GM18511 (cell line): ENCODE measurements around the gene SPINK2.
A peak's percentile ranks its signal among the peaks of the same experiment; 100 is the strongest.

Source experiments
- ATAC-seq: cut with Tn5 transposase; IDR thresholded peaks from one replicate; pipeline ENCODE4 v1.9.1; 2021; ENCODE audit warnings: mild to moderate bottlenecking, moderate library complexity; ENCODE audit not compliant: unreplicated experiment

The SPINK2 gene

GRCh38 chr4:56821381-56822243 lies at the start of gene SPINK2:
TSS of gene SPINK2 (minus strand) at chr4:56821701. CDS start at chr4:56821662, 39 bp downstream.
- ATAC-seq = peak; percentile 56

DNA sequence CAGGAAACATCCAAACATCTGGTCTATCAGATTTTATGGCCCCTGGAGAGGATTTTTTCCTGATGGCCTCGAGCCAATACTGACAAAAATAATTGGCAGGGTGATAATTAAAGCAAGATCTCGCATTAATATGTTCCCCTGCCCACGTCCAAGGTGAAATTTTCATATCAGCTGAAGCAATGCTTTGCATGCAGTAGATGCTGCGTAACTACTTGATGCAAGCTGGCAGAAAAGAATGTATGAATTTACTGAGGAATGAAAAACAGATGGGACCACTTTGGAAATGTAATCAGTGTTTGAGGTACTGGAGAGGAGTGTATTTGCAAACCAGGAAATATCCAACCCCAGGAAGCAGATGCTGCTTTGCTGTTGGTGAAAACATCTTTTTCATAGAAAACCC lies 49.4 kb upstream of the SPINK2 start:
- no peak for ATAC-seq

DNA sequence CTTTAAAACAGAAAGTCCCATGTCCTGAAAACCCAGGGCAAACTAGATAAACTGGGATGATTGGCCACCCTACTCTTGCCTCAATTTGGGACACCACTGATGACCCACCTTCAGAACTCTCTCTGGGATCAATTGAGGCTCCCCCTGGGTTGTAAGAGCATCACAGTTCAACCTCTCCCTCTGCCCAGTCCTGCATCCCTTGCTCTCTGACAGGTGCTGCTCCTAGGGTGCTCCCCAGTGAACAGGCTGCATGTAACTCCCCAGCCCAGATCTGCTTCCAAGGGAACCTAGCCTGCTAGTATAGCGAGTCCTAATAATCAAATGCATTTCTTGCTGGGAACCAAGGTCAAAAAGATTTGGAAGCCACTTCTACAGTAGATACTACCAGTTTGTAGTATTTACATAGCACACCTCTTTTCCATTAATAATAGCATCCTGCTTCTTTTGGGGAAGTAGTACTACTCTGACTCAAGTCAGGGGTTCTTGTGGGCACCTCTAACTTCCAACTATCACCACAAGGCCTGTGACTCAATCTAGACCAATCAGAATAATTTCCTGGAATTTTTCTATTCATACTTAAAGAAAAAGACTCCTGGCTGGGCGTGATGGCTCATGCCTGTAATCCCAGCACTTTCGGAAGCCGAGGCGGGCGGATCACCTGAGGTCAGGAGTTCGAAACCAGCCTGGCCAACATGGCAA lies 42.1 kb upstream of the SPINK2 start:
- no peak for ATAC-seq

GRCh38 chr4:56861360-56861759 lies 39.9 kb upstream of the SPINK2 start:
- peak; percentile 44 for ATAC-seq

- ATAC-seq = peak; percentile 56
These were observed 39.3 kb upstream of the SPINK2 start for GRCh38 chr4:56860781-56861180.

- peak; percentile 58 for ATAC-seq
These were observed 38.3 kb upstream of the SPINK2 start for GRCh38 chr4:56859841-56860240.

DNA sequence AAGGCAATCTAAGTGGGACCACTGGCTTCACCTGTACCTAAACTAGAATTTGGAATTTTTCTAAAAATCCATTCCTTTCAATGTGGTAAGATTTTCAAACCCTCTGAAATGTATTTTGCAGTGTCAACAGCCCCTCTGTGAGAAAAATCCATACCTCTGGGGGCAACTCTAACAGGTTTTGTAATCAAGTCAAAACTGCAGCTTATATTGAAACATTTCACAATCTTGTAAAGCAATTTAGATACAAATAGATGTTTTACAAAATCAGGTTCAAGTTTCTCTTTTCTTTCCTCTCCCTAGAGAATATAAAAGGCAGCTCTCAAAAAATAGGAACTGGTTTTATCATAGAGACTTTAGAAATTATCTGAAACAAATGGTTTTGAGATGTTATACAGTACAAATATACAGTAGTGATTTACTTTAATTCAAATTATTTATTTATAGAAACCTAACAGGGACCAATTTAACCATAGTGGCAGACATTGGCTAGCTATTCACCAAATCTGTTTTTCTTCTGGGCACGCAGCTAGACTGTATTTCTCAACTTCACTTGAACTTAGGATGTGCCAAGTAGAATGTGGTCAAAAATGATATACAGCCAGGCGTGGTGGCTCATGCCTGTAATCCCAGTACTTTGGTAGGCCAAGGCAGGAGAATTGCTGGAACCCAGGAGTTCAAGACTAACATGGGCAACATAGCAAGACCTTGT lies 36.3 kb upstream of the SPINK2 start:
- no peak for ATAC-seq

GRCh38 chr4:56856656-56857055 lies 35.2 kb upstream of the SPINK2 start:
- no peak for ATAC-seq

DNA sequence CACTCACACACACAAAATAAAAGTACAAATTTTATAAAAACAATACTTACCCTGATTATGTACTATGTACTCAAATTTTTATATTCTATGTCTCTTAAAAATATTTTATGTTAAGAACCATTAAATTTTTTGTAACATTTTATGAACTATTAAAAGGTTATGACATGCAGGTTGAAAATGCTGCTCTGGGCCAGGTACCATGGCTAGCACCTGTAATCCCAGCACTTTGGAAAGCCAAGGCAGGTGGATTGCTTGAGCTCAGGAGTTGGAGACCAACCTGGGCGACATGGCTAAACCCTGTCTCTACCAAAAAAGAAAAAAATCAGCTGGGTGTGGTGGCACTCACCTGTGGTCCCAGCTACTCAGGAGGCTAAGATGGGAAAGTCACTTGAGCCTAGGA lies 29.4 kb upstream of the SPINK2 start:
- no peak for ATAC-seq

GRCh38 chr4:56844802-56845580 lies 23.5 kb upstream of the SPINK2 start:
- ATAC-seq = peak; percentile 79

GRCh38 chr4:56843421-56843899 lies 22.0 kb upstream of the SPINK2 start:
- no peak for ATAC-seq

DNA sequence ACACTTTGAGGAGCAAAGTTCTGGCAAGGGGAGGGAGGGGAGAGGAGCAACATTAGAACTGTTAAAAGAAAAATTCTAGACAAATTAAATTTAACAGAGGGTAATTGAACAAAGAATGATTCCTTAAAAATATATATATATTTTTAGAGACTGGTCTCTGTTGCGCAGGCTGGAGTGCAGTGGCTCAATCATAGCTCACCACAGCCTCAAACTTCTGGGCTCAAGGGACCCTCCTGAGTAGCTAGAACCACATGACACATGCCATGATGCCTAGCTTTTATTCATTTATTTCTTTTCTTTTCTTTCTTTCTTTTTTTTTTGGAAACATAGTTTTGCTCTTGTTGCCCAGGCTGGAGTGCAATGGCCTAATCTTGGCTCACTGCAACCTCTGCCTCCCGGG lies 19.1 kb upstream of the SPINK2 start:
- no peak for ATAC-seq

- peak; percentile 94 for ATAC-seq
These were observed 7.5 kb upstream of the SPINK2 start for GRCh38 chr4:56828784-56829535.

GRCh38 chr4:56823933-56824600 lies 2.6 kb upstream of the SPINK2 start:
- no peak for ATAC-seq

DNA sequence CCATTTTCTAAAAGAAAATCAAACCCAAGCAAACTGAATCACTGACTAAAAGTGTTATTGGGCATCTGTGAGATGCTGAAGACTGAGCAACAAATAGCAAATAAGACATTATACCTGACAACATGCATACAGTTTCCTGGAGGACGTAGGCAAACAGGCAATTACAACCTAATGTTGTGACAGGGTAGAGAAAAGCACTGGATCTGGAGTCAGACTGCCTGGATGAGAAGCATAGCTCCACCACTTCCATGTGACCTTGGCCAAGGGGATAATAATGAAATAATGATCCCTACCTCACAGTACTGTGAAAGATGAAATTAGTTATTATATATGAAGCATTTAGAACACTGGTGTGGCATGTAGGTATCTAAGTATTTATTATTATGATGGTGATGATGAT lies 2.7 kb downstream of the SPINK2 start:
- ATAC-seq = no peak

DNA sequence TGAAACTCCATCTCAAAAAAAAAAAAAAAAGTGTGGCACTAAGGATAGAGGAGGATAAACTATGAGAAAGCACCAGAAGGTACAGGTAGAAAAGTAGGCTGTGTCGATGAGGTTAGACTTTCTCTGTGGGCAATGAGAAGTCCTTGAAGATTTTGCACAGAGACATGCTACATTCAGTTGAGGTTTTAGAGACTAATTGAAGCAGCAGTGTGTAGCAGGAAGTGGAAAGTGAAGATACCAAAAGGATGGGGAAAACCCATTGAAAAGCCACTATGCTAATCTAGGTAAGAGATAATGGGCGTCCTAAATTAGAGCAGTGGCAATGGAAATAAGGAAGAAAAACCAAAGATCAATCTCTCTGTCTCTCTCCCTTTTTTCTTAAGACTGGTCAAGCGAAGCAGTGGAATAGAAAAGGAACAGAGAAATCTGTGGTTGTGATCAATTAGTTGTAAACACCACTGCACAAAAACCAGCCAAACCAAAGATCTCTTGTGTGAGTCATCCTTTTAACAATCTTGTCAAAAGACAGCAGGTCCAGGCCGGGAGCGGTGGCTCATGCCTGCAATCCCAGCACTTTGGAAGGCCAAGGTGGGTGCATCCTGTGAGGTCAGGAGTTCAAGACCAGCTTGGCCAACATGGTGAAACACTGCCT lies 3.5 kb downstream of the SPINK2 start:
- ATAC-seq = peak; percentile 91

DNA sequence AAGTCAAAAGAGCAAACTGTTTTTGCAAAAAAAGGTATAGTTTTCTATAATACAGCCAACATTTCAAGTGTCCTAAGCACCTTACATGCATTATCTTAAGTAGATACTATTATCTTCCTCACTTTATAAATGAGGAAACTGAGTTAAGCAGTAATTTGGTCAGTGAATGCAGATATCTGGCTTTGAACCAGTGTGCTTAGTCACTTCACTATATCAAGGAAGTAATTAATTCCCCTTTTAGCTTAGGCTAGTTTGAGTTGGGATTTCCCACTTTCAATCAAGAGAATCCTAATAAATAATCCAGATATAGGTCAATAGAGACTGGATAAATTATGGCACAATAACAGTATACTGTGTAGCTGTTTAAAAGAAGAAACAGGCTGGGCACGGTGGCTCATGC lies 14.8 kb downstream of the SPINK2 start:
- no peak for ATAC-seq

DNA sequence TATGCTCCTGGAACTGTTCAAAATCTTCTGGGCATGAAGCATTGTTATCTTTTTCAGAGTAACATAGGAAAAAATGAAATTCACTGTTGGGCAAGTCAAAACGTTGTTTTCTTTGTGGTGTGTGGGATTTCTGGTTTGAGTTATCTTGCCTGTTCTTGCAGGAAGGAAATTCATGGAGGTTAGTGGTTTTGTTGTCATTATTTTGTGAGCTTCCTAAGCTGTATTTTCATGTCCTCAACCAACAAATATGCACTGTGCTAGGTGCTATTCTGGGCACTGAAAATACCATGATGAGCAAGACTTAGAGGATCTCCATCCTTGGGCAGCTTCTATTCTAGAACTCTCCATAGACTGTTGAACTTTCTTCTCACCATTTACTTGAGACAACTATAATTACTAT lies 16.9 kb downstream of the SPINK2 start:
- no peak for ATAC-seq

- ATAC-seq = peak; percentile 65
These were observed 18.0 kb downstream of the SPINK2 start for GRCh38 chr4:56803471-56803870.
